BLaER1 treated with 17β-estradiol and CSF1 and Interleukin-3, amounts not matched to agents 10 nM and 100 nM (cell line): ENCODE data around the gene IPO8.
"Not testable (repeated sequence)": the region's sequence is repeated elsewhere in the genome, so short reads cannot be mapped to it uniquely, and the experiment has no call there.

Experiments used
- H3K27ac ChIP-seq, 11 experiments: shearing (Covaris generic); formaldehyde crosslinking; 2 replicates each; pipeline ENCODE4 v1.8.1; 2022
- H3K27me3 ChIP-seq, 11 experiments: shearing (Covaris generic); formaldehyde crosslinking; 2 replicates each; pipeline ENCODE4 v1.8.1; 2022
- H3K36me3 ChIP-seq, 11 experiments: shearing (Covaris generic); formaldehyde crosslinking; 2 replicates each; pipeline ENCODE4 v1.8.1; 2022
- H3K4me1 ChIP-seq, 10 experiments: shearing (Covaris generic); formaldehyde crosslinking; 2 replicates each; pipeline ENCODE4 v1.8.1; 2022
- H3K4me2 ChIP-seq, 11 experiments: shearing (Covaris generic); formaldehyde crosslinking; 2 replicates each; pipeline ENCODE4 v1.8.1; 2022
- H3K4me3 ChIP-seq, 10 experiments: shearing (Covaris generic); formaldehyde crosslinking; 2 replicates each; pipeline ENCODE4 v1.8.1; 2022
- H3K9ac ChIP-seq, 11 experiments: shearing (Covaris generic); formaldehyde crosslinking; 2 replicates each; pipeline ENCODE4 v1.8.1; 2022
- H3K9me3 ChIP-seq, 11 experiments: shearing (Covaris generic); formaldehyde crosslinking; replicated peaks in 1 of 11; 2 replicates each; pipeline ENCODE4 v1.8.1; 2022
- H4K20me1 ChIP-seq, 11 experiments: shearing (Covaris generic); formaldehyde crosslinking; 2 replicates each; pipeline ENCODE4 v1.8.1; 2022
- Cebpa-rat ChIP-seq, 11 experiments: shearing (Covaris generic); IDR thresholded peaks; 2 replicates each; pipeline ENCODE4 v1.8.1; 2022

IPO8 gene

GRCh38 chr12:30646821-30647220 lies 48.8 kb downstream of the IPO8 start:
- Histone ChIP-seq H3K27me3 (no peaks in the 10 kb centered on the region), H3K4me3 (no peak overlapping the region), H3K9ac (no peak overlapping the region), H3K4me1 (no peaks in the 10 kb centered on the region), H4K20me1 (no peaks in the 10 kb centered on the region), H3K36me3 (peaks cover 34 to 87% (median 55%) of the 10 kb centered on the region in 11 experiments), H3K4me2 (no peak overlapping the region), H3K27ac (no peak overlapping the region), H3K9me3 (0 out of 22 replicates have a peak, but pooled peaks cover 0 to 4% (median 0%) of the 10 kb centered on the region in 11 experiments)
- TF ChIP-seq Cebpa-rat (IDR thresholded peaks at IDR 0.05) = no peak

DNA sequence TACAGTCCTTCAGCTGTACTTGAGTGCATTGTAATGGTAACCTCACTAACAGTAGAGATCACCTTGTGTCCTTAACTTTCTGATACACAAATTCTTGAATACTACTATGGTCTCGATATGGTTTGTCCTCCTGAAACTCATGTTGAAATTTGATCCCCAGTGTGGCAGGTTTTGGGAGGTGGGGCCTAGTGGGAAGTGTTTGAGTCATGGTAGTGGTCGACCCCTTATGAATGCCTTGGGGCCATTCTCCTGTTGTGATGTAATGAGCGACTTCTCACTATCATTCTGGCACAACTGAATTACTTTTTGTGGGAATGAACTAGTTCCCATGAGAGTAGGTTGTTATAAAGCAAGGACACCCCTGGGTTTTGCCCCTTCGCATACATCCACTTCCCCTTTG lies 52.3 kb downstream of the IPO8 start:
- 0 out of 22 replicates have a peak, but pooled peaks cover 0 to 4% (median 0%) of the 10 kb centered on the region in 11 experiments for H3K9me3 ChIP-seq
- H3K27ac ChIP-seq = no peak overlapping the region
- H3K9ac ChIP-seq = no peak overlapping the region
- no peaks in the 10 kb centered on the region for H4K20me1 ChIP-seq
- TF ChIP-seq Cebpa-rat (IDR thresholded peaks at IDR 0.05) = no peak
- no peaks in the 10 kb centered on the region for H3K4me1 ChIP-seq
- H3K36me3 ChIP-seq = peaks cover 40 to 91% (median 59%) of the 10 kb centered on the region in 11 experiments
- H3K4me2 ChIP-seq = no peak overlapping the region
- H3K27me3 ChIP-seq = no peaks in the 10 kb centered on the region
- H3K4me3 ChIP-seq = no peak overlapping the region

DNA sequence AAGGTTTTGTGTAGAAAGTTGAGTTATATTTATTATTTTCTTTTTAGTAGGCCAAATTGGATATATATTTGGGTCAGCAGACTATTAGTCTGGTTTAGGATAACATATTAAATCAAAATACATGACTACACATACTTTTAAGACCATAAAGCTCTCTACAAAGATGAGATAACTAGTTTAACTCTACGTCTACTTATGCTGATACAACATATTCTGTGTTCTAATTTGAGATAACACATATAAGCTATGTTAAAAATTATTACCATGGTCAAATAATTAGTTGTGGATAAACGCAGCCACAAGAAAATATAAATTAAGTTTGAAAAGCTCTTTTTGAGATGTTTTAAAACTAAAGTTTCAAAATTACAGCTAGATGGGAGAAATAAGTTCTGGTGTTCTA lies 55.3 kb downstream of the IPO8 start:
- peaks cover 69 to 92% (median 75%) of the 10 kb centered on the region in 11 experiments for H3K36me3 ChIP-seq
- H4K20me1 ChIP-seq = no peaks in the 10 kb centered on the region
- H3K9me3 ChIP-seq = 0 out of 22 replicates have a peak, but pooled peaks cover 0 to 4% (median 0%) of the 10 kb centered on the region in 11 experiments
- no peak overlapping the region for H3K9ac ChIP-seq
- no peak overlapping the region for H3K4me2 ChIP-seq
- no peaks in the 10 kb centered on the region for H3K4me1 ChIP-seq
- H3K4me3 ChIP-seq = no peak overlapping the region
- H3K27me3 ChIP-seq = no peaks in the 10 kb centered on the region
- no peak for TF ChIP-seq Cebpa-rat (IDR thresholded peaks at IDR 0.05)
- no peak overlapping the region for H3K27ac ChIP-seq

DNA sequence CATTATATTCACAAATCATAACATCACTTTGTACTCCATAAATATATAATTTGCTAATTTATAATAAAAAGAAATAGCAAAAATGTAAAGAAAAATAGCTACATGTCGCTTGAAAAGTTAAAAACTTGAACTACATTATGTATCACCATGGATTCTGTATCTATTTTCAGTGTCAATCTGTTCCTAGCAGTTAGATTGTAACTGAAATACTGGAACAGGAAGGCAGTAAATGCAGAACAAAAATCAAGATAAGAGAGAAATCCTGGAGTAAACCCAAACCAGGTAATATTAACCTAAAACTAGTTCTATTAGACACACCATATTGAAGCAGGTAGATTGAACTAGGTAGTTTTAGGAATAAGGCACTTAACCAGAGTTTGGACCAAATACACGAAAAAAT lies 60.3 kb downstream of the IPO8 start:
- Histone ChIP-seq H3K4me3 (no peak overlapping the region), H3K9me3 (no peaks in the 10 kb centered on the region), H3K4me2 (no peak overlapping the region), H3K4me1 (no peaks in the 10 kb centered on the region), H3K27ac (no peak overlapping the region), H3K9ac (no peak overlapping the region), H3K27me3 (no peaks in the 10 kb centered on the region), H4K20me1 (no peaks in the 10 kb centered on the region), H3K36me3 (peaks cover 81 to 100% (median 89%) of the 10 kb centered on the region in 11 experiments)
- no peak for TF ChIP-seq Cebpa-rat (IDR thresholded peaks at IDR 0.05)

GRCh38 chr12:30631740-30632139 lies 63.9 kb downstream of the IPO8 start:
- H4K20me1 ChIP-seq = no peaks in the 10 kb centered on the region
- no peak overlapping the region for H3K27ac ChIP-seq
- H3K4me3 ChIP-seq = no peak overlapping the region
- H3K9me3 ChIP-seq = no peaks in the 10 kb centered on the region
- no peaks in the 10 kb centered on the region for H3K27me3 ChIP-seq
- no peaks in the 10 kb centered on the region for H3K4me1 ChIP-seq
- TF ChIP-seq Cebpa-rat (IDR thresholded peaks at IDR 0.05) = no peak
- H3K4me2 ChIP-seq = no peak overlapping the region
- peaks cover 73 to 92% (median 82%) of the 10 kb centered on the region in 11 experiments for H3K36me3 ChIP-seq
- H3K9ac ChIP-seq = no peak overlapping the region

DNA sequence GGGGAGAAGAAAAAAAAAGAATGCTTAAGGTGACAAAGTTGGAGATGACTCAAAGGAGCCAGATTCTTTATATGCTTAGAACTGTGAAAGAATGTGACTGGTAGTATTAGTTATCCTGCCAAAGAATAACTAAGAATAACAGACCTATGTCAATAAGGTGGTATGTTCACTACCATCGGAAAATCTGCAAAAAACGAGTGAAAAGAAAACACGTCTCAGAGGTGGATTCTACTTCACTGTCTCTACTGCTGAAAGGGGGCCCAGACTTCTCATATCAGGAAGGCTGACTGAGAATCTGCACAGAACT lies 64.7 kb downstream of the IPO8 start:
- Histone ChIP-seq H3K4me1 (no peaks in the 10 kb centered on the region), H3K4me3 (no peak overlapping the region), H4K20me1 (no peaks in the 10 kb centered on the region), H3K36me3 (peaks cover 65 to 84% (median 74%) of the 10 kb centered on the region in 11 experiments), H3K4me2 (no peak overlapping the region), H3K27ac (no peak overlapping the region), H3K9ac (no peak overlapping the region), H3K9me3 (no peaks in the 10 kb centered on the region), H3K27me3 (no peaks in the 10 kb centered on the region)
- TF ChIP-seq Cebpa-rat (IDR thresholded peaks at IDR 0.05) = no peak

DNA sequence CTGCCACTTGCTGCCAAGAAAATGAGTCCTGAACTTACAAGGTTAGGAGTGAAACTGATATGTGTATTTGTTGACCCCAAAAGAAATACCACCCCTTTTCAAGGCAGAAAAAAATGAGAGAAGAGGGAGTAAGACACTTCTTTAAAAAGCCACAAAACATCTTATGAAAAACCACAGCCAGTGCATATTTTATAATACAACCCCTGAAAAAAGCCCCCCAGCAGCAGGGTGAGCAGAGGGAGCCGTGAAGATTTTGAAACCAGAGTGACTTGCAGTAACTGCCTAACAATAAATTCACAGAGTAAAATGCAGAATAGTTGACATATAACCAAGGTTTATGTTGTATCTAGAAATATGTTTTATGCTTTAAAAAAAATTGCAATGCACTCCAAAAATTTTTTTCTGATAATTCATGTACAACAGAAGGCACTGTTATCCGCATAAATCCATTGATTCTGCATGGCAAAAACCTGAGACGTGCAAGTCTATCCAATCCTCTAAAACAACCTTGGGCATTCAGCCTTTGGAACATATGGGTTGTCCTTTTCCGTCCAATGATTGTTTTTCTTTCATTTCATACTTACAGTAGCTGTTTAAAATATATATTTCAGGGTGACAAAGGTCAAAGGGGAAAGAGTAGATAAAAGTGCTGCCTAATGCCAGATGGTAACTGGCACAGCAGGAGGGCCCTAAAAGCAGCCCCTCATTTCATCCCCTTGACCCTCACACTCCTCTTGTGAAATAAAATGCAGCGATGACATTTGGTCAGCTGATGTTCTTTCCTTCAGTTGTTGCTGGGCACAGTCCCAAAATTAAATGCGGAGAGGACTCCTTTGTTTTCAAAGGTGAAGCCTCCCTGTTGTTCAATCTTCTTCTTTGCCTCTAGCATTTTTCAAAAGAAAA lies 65.3 kb downstream of the IPO8 start:
- TF ChIP-seq Cebpa-rat (IDR thresholded peaks at IDR 0.05) = no peak
- peaks cover 59 to 78% (median 70%) of the 10 kb centered on the region in 11 experiments for H3K36me3 ChIP-seq

GRCh38 chr12:30626847-30627246 lies 68.8 kb downstream of the IPO8 start:
- Histone ChIP-seq H4K20me1 (no peaks in the 10 kb centered on the region), H3K9ac (no peak overlapping the region), H3K27me3 (no peaks in the 10 kb centered on the region), H3K4me2 (no peak overlapping the region), H3K4me3 (no peak overlapping the region), H3K27ac (no peak overlapping the region), H3K36me3 (peaks cover 33 to 48% (median 41%) of the 10 kb centered on the region in 11 experiments), H3K9me3 (no peaks in the 10 kb centered on the region), H3K4me1 (no peaks in the 10 kb centered on the region)
- no peak for TF ChIP-seq Cebpa-rat (IDR thresholded peaks at IDR 0.05)

More for the DNA sequence above, 65.3 kb downstream of the IPO8 start:
- H3K4me3 ChIP-seq = no peak overlapping the region
- no peaks in the 10 kb centered on the region for H4K20me1 ChIP-seq
- no peaks in the 10 kb centered on the region for H3K4me1 ChIP-seq
- H3K27me3 ChIP-seq = no peaks in the 10 kb centered on the region
- no peaks in the 10 kb centered on the region for H3K9me3 ChIP-seq
- H3K27ac ChIP-seq = no peak overlapping the region
- H3K4me2 ChIP-seq = no peak overlapping the region
- no peak overlapping the region for H3K9ac ChIP-seq

GRCh38 chr12:30624009-30624408 lies 71.7 kb downstream of the IPO8 start:
- no peak overlapping the region for H3K9ac ChIP-seq
- H3K4me3 ChIP-seq = no peak overlapping the region
- H3K27me3 ChIP-seq = no peaks in the 10 kb centered on the region
- H3K36me3 ChIP-seq = peaks cover 7 to 20% (median 13%) of the 10 kb centered on the region in 11 experiments; a peak in 21 of 22 replicates
- no peaks in the 10 kb centered on the region for H3K4me1 ChIP-seq
- H4K20me1 ChIP-seq = no peaks in the 10 kb centered on the region
- H3K27ac ChIP-seq = no peak overlapping the region
- no peaks in the 10 kb centered on the region for H3K9me3 ChIP-seq
- no peak overlapping the region for H3K4me2 ChIP-seq
- TF ChIP-seq Cebpa-rat (IDR thresholded peaks at IDR 0.05) = no peak

GRCh38 chr12:30622509-30622908 lies 73.2 kb downstream of the IPO8 start:
- Histone ChIP-seq H3K4me1 (no peaks in the 10 kb centered on the region), H3K27me3 (no peaks in the 10 kb centered on the region), H3K9ac (no peak overlapping the region), H3K4me3 (no peak overlapping the region), H3K27ac (no peak overlapping the region), H3K4me2 (no peak overlapping the region), H3K9me3 (no peaks in the 10 kb centered on the region), H4K20me1 (no peaks in the 10 kb centered on the region), H3K36me3 (peaks cover 0 to 5% (median 0%) of the 10 kb centered on the region in 11 experiments; a peak in 1 of 22 replicates)
- TF ChIP-seq Cebpa-rat (IDR thresholded peaks at IDR 0.05) = no peak

GRCh38 chr12:30621663-30622241 lies 73.9 kb downstream of the IPO8 start:
- not testable (repeated sequence) for H3K9ac ChIP-seq, H3K4me1 ChIP-seq, H3K4me3 ChIP-seq, H3K36me3 ChIP-seq, H4K20me1 ChIP-seq, H3K27me3 ChIP-seq, H3K27ac ChIP-seq, H3K4me2 ChIP-seq, H3K9me3 ChIP-seq
